ENCODE data around the gene LRRC31.
A peak's percentile ranks its signal among the peaks of the same experiment; 100 is the strongest.

The LRRC31 gene

DNA sequence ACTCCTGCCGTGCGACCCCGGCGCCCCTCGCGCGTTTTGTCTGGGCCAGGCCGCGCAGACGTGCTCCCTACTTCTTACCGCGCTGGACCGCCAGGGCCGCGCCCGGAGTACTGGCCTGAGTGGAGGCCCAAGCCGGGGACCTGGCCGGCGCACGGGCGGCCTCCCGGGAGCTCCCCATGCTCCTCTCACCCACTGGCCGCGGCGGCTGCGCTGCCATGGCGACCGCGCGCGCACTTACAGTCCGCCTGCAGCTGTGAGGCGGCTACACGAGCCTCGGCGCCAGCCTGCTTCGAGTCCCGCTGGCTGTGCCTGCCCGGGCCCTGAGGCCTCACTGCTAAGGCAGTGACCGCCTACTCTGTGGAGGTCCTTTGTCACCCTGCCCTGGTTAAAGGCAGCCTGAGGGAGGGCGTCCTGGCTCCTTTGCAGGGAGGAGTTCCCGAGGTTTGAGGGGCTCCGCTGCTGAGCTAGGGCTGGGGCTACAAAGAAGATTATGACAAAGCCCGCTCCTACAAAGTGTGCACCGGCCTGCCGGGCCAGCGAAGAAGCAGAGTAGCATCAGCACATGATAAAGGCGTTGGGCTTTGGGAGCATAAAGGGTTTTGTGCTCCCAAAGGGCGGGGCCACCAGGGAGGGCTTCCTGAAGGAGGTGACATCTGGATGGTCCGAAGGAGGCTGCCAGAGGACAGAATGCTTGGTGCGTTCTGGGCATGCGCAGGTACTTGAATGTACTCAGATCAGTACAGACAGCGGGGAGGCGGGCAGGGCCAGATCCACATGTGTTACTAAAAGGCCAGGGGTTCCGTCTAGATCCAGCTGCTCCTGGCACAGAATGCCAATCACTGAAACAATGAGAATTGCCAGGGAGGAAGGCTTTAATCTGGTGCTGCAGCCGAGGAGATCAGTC is 57.2 kb downstream of the LRRC31 start, which contains the start of the genes LRRC34 and LRRIQ4:
TSS of gene LRRC34 (minus strand) at position 573 of the 904 bp plus-strand sequence. CDS start at position 217, 356 bp downstream.
TSS of gene LRRIQ4 (plus strand) at position 539 of the 904 bp plus-strand sequence. CDS start 9,052 bp downstream, outside the sequence.
- DNase-seq: peak; percentile 86

DNA sequence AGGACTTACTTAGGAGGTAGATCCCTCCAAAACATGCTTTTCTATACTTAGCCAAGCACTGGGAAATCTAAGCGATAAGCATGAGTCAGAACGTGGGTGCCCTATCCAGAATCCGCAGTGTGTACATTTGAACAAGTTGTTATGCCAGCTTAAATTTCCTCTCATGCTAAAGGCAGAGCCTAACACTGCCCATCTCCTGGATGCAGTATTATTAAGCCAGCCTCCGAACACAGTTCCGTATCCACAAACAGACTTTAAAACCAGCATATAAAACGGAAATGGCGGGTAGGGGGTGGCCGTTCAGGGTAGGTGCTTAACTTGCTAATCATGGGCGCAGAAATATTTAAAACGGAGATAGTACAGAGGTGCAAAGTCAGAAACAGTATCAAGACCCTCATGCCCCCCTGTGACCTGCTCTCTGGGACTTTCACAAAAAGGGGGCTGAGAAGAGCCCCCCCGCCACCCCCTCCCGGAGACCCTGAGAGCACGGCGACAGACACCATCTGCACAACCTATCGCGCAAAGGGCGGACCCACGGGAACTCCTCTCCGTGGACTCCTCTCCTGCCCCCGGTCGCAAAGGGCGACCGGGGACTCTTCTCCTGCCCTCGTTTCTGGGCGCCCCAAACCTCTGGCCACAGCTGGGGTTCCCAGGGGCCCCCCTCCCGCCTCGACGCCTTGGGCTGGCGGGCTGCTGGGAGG is 58.0 kb downstream of the LRRC31 start:
- peak; percentile 77 for DNase-seq

DNA sequence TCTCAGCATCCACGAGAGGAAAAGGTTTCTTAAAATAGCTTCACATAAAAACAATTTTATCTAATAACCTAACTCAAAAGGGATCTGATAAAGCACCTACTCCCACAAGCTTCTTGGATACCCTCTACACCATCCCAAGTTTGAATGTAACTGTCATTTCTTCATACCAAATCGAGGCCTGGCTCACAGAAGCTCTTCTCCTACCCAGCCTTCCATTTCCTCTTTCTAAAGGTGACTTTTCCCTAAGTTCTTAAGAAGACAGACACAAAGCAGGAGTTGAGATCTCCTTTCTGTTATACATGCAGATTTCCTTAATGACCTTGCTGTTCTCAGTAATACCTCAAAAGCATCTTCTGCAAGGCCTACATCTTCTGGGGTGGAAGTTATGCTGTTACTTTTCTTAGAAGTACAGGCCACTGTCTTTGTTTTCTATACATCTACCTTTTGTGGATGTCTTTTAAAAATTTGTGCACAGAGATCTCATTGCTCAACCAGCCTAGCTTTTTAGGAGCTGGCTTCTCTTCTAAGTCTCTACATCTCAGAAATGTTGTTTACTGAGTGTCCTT is 60.4 kb downstream of the LRRC31 start:
- no peak for DNase-seq

DNA sequence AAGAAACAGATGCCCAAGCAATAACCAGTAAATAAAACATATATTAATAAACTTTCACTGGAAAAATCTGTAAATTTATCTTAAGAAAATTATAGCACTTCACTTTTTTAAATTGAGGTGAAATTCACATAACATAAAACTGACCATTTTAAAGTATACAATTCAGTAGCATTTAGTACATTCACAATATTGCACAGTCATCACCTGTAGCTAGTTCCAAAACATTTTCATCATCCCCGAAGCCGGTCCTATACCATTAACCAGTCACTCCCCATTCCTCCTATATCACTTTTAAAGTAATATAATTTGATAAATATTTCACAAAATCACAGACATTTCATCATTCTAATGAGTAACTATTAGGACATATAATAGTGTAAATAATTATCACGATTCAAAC is 65.1 kb downstream of the LRRC31 start:
- DNase-seq: no peak

DNA sequence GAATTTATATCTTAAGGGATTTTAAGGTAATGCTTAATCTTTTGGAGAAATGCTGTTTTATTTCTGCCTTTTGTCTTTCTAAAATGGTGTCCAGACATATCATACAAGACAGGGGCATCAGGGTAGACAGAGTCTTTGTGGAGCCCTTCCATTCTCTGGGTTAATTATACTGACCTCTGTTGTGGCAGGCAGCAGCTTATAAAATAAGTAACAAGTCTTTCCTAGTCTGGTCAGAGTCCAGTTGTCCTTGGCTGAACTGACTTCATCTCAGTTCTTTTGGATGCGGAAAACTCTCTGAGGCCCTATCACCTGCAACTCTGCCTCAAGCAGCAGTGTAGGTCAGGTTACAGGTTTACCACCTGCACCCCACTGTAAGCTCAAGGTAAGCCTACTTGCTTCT is 77.4 kb downstream of the LRRC31 start:
- DNase-seq: no peak

DNA sequence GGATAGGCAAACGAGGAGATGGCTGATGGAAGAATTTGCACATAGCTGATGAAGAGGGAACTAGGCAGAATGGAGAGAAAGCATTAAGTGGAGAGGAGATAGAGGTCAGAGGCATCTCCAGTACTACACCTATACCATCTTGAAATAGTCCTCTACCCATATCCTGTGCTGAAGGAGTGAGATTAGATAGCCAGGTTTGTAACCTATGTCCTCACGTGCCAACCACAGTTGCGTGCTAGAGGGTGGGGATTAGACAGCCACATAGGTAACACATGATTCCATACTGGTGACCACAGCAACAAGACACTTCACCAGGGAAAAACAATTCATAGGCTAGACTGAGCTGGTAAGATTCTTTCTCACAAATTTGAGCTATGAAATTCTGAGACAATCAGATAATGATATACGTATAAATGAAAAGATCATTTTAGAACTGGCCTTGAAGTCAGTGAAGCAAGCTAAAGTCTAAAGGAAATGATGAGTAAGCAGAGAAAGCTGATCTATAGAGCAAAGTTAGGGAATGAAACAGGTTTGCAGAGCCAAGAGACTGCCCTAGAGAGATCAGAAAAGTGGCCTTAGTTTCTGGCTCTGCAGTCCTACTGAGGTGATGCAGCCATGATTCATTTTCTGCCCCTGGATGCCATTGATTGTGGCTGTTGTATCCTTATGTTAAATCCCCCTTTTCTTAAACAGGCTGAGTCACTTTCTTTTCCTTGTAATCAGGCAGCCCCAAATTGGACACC is 78.9 kb downstream of the LRRC31 start:
- peak; percentile 18 for DNase-seq

DNA sequence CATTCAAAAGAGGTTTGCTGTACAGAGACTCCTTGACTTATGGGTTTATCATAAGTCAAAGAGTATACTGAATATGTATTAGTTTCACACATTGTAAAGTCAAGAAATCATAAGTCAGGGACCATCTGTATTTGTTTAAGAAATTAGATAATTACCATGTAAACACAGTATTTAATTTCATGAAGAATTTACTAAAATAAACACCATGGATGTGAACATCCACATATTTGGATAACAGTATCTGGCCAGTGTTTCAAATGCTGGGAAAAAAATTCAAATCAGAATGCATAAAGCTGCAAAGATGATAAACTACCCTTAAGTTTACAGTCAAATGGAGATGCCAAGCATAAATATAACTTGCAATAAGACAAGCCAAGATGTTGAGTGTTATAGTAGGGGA is 79.5 kb downstream of the LRRC31 start:
- DNase-seq: no peak

Measured in EL (cell line).